OCI-LY7 (cell line): Measurements from ENCODE around the gene MORN5. TPM values are rescaled to one million over a fixed set of nuclear protein-coding genes. Genes with fewer than 3 reads are reported as not detected.

Experiments used
- BruUV-seq: library from RNA; stranded (reverse); fragments of 400-500 nt; replicated peaks from 2 replicates; lab custom pipeline; 2021; lab: Mats Ljungman, UMichigan
- CTCF ChIA-PET: fragments of 300-600 bp; sonication (Branson Sonifier 250); formaldehyde crosslinking; loops from one replicate; lab custom pipeline; 2022; ENCODE audit warnings: antibody characterized with exemption; ENCODE audit not compliant: unreplicated experiment; lab: Charles Lee
- POLR2A ChIA-PET: fragments of 300-600 bp; sonication (Branson Sonifier 250); formaldehyde crosslinking; loops from one replicate; lab custom pipeline; 2022; ENCODE audit warnings: antibody characterized with exemption; lab: Charles Lee
- DNase-seq: peaks from one replicate; pipeline ENCODE4 v3.0.0-alpha.2; 2015; ENCODE audit warnings: low spot score
- H2AFZ ChIP-seq: fragments of 200-600 bp; sonication (generic), shearing (Covaris generic); 2 replicates; pipeline ENCODE4 v1.6.1; 2014; ENCODE audit warnings: mild to moderate bottlenecking, antibody characterized with exemption, low read length, moderate library complexity
- H3K27ac ChIP-seq: fragments of 200-600 bp; sonication (generic); 2 replicates; pipeline ENCODE4 v1.5.1; 2014; ENCODE audit warnings: mixed run types, low read depth, mild to moderate bottlenecking, moderate library complexity, low read length, inconsistent platforms; ENCODE audit not compliant: poor library complexity, severe bottlenecking
- H3K36me3 ChIP-seq: fragments of 200-600 bp; sonication (generic); 2 replicates; pipeline ENCODE4 v1.6.1; 2014; ENCODE audit warnings: mild to moderate bottlenecking, antibody characterized with exemption, low read length, moderate library complexity, mixed read lengths; ENCODE audit not compliant: insufficient read depth
- H3K4me1 ChIP-seq: fragments of 200-600 bp; sonication (generic); 2 replicates; pipeline ENCODE4 v1.5.1; 2014; ENCODE audit warnings: mild to moderate bottlenecking, low read length; ENCODE audit not compliant: insufficient read depth, poor library complexity, severe bottlenecking
- H3K4me2 ChIP-seq: fragments of 200-600 bp; sonication (generic); 2 replicates; pipeline ENCODE4 v1.6.1; 2014; ENCODE audit warnings: mild to moderate bottlenecking, low read length
- H3K4me3 ChIP-seq: fragments of 200-600 bp; sonication (generic); 2 replicates; pipeline ENCODE4 v1.5.1; 2014; ENCODE audit warnings: mild to moderate bottlenecking, low read depth, low read length; ENCODE audit not compliant: poor library complexity, severe bottlenecking
- H3K79me2 ChIP-seq: fragments of 200-600 bp; sonication (generic); 2 replicates; pipeline ENCODE4 v1.6.1; 2016; ENCODE audit warnings: low read depth, mild to moderate bottlenecking, low read length, moderate library complexity, mixed read lengths; ENCODE audit not compliant: insufficient read depth
- H3K9me2 ChIP-seq: fragments of 200-600 bp; sonication (generic); 2 replicates; pipeline ENCODE4 v1.6.1; 2016; ENCODE audit warnings: mild to moderate bottlenecking, low read length, mixed read lengths; ENCODE audit not compliant: insufficient read depth
- H3K9me3 ChIP-seq: fragments of 200-600 bp; sonication (generic); 2 replicates; pipeline ENCODE4 v1.6.1; 2014; ENCODE audit warnings: mild to moderate bottlenecking, mixed run types, low read length, mixed read lengths
- H4K20me1 ChIP-seq: fragments of 200-600 bp; sonication (generic); 2 replicates; pipeline ENCODE4 v1.6.1; 2014; ENCODE audit warnings: mild to moderate bottlenecking, antibody characterized with exemption, low read length, moderate library complexity, mixed read lengths; ENCODE audit not compliant: insufficient read depth
- CTCF ChIP-seq: fragments of 200-600 bp; sonication (generic); conservative IDR thresholded peaks from 2 replicates; pipeline ENCODE4 v1.5.1; 2014; ENCODE audit warnings: mild to moderate bottlenecking, antibody characterized with exemption, low read length, moderate library complexity, mixed read lengths
- EZH2phosphoT487 ChIP-seq: fragments of 200-600 bp; sonication (generic); IDR thresholded peaks from 2 replicates; pipeline ENCODE4 v1.6.1; 2018; ENCODE audit warnings: low read depth, borderline replicate concordance, mild to moderate bottlenecking, mixed run types, antibody characterized with exemption, low read length, moderate library complexity, mixed read lengths
- intact Hi-C: fragments of 100-400 bp; cut with micrococcal nuclease; formaldehyde crosslinking; loops from one replicate; pipeline ENCODE4 v1.10.0; 2022; ENCODE audit not compliant: unreplicated experiment
- total RNA-seq, 2 experiments: library from RNA; depleted of rRNA in 1 of 2; stranded (reverse); fragments of >200 nt in 1 of 2; shearing (Covaris generic) in 1 of 2; gene quantifications; 2 replicates each; pipeline ENCODE4 v1.2.3, GENCODE V29; 2014 to 2022

The MORN5 gene
- total RNA-seq, 2 experiments from 2014 or later = not detected

DNA sequence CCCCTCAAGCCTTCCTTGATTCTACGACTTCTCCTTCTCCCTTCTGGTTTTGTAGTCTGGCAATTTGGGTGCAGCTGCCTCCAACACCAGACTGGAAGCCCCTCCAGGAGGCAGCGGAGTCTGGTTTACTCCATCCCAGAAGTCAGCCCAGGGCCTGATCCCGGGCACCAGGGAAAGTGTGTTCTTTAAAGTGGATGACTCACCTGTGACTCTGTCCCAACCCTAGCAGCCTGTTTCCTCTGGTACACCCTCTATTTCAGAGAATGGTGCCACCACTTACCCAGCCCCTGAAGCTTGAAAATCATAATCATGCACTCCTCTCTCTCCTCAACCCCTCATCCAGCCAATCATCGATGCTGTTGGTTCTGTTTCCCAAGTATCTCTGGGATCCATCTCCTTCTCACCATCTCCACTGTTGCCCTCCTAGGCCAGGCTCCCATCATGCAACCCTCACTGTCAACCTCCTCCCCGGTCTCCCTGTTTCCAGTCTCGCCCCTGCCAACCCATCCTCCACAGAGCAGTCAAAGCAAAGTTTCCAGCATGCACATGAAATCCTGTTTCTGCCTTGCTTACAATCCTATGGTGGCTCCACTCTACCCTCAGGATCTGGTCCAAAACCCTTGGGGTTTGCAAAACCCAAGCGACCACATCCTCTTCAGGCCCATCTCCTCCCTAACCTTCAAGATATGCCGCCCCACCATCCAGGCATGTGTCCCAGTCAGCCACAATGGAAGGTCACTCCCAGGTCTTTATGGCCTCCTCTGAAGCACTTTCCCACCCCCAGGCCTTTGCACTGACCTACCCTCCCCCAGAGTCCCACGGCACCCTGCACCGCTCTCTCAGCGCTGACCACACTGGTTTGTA lies 58.6 kb downstream of the MORN5 start:
- POLR2A ChIA-PET = interaction anchor here (0.7 kb wide), 1 partner anchor 19 kb away, joined by 3 read pairs; no protein-coding TSS in a partner anchor
- no TSS peak for BruUV-seq

DNA sequence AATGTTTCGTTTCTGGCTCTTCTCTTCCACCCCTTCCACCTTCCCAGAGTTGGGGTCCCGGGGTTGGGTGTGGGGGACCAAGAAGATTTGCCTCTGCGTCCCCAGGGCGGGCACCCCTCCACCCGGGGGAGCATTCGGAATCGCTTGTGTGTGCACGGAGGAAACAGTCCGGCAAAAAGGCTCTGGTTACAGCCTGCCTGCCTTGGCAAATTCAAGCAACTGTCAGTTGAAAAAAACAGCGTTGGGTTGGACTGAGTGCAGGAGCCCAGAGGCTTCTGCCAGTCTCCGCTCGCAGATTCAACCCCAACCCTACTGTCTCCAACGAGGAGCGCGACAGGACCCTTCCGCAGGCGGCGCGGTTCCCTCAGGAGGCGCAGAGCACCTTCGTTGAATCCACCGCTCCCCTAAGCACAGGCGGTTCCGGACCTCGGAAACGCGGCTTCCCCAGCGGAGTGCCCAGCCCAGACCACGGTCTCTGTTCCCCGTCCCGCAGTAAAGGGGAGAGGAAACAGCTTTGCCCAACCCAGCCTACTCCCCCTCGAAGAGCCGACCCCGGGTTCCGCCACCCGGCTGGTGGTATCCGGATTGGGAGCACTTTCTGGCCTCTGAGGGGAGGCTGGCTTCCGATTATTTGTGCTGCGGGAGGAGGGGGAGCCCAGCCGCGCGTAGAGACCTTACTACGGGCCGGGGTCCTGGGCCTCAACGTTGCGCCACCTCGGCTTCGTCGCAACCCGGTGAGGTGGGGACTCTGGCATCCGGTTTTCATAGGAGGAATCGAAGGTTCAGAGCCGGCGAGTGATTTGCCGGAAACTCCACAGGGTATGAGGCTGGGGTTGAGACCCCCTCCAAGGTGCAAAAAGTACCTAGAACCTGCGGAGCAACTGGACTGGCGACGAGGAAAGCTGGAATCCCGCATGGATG lies 59.5 kb downstream of the MORN5 start:
- H3K4me2 ChIP-seq = no peak overlapping the region

More for the DNA sequence above, 58.6 kb downstream of the MORN5 start:
- no peak overlapping the region for H3K4me2 ChIP-seq
- no peak overlapping the region for H3K4me3 ChIP-seq
- intact Hi-C loops = no loop called here
- TF ChIP-seq CTCF = no peak
- no peak for TF ChIP-seq EZH2phosphoT487
- H2AFZ ChIP-seq = no peak overlapping the region
- H3K36me3 ChIP-seq = no peaks in the 10 kb centered on the region
- H3K27ac ChIP-seq = no peak overlapping the region
- H3K79me2 ChIP-seq = no peaks in the 10 kb centered on the region
- CTCF ChIA-PET = no interaction called here
- H3K4me1 ChIP-seq = peaks cover 4% of the 10 kb centered on the region
- no peaks in the 10 kb centered on the region for H3K9me3 ChIP-seq
- H4K20me1 ChIP-seq = no peaks in the 10 kb centered on the region
- H3K9me2 ChIP-seq = no peaks in the 10 kb centered on the region
- DNase-seq = no peak

More for the DNA sequence above, 59.5 kb downstream of the MORN5 start:
- intact Hi-C loops = no loop called here
- BruUV-seq = no TSS peak
- H2AFZ ChIP-seq = no peak overlapping the region
- no peaks in the 10 kb centered on the region for H3K9me2 ChIP-seq
- CTCF ChIA-PET = no interaction called here
- H3K27ac ChIP-seq = no peak overlapping the region
- no peak overlapping the region for H3K4me3 ChIP-seq
- H4K20me1 ChIP-seq = no peaks in the 10 kb centered on the region
- no peaks in the 10 kb centered on the region for H3K4me1 ChIP-seq
- H3K36me3 ChIP-seq = no peaks in the 10 kb centered on the region
- TF ChIP-seq CTCF (no peak), EZH2phosphoT487 (no peak)
- no peaks in the 10 kb centered on the region for H3K9me3 ChIP-seq
- POLR2A ChIA-PET = no interaction called here
- no peak for DNase-seq
- no peaks in the 10 kb centered on the region for H3K79me2 ChIP-seq
